Upper lobe of left lung (tissue), 4 donors: ENCODE data around the gene ACSBG1.

Experiments used
- EP300 ChIP-seq, 4 donors: sonication (generic); formaldehyde crosslinking; IDR thresholded peaks; one replicate each; pipeline ENCODE4 v1.5.1; 2017; ENCODE audit warnings: antibody characterized with exemption in 4 of 4, control low read depth in 2 of 4
- POLR2A ChIP-seq, 4 donors: fragments of 450-650 bp; IDR thresholded peaks; one replicate each; pipeline ENCODE4 v1.5.1; 2016 to 2017; ENCODE audit warnings: antibody characterized with exemption in 4 of 4, mild to moderate bottlenecking in 2 of 4
- POLR2AphosphoS5 ChIP-seq, 2 donors: sonication (generic); formaldehyde crosslinking; IDR thresholded peaks; one replicate each; pipeline ENCODE4 v1.5.1; 2017; ENCODE audit warnings: antibody characterized with exemption in 2 of 2
- TF ChIP-seq, protein P1 (sequence below), 6 experiments: fragments of 450-650 bp in 4 of 6; fragments of 200-600 bp in 2 of 6; sonication (generic) in 2 of 6; IDR thresholded peaks; one replicate each; pipeline ENCODE4 v1.5.1; 2016 to 2019; ENCODE audit warnings: antibody characterized with exemption in 6 of 6

DNA sequence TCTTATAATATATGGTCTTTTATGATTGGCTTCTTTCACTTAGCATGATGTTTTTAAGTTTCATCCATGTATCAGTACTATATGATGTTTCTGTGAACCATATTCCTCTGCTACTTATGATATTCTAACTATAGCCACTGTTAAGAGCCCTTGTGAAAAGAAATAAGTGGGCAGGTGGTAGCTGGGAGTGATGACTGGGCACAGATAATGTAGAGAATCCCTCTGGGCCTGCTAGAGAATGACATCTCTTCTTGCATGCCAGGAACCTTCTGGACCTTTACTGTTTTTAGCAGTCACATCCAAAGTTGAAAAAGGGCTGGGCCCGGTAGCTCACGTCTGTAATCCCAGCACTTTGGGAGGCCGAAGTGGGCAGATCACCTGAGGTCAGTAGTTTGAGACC, 75.0 kb downstream of the ACSBG1 start:
- TF ChIP-seq, protein P1, sequence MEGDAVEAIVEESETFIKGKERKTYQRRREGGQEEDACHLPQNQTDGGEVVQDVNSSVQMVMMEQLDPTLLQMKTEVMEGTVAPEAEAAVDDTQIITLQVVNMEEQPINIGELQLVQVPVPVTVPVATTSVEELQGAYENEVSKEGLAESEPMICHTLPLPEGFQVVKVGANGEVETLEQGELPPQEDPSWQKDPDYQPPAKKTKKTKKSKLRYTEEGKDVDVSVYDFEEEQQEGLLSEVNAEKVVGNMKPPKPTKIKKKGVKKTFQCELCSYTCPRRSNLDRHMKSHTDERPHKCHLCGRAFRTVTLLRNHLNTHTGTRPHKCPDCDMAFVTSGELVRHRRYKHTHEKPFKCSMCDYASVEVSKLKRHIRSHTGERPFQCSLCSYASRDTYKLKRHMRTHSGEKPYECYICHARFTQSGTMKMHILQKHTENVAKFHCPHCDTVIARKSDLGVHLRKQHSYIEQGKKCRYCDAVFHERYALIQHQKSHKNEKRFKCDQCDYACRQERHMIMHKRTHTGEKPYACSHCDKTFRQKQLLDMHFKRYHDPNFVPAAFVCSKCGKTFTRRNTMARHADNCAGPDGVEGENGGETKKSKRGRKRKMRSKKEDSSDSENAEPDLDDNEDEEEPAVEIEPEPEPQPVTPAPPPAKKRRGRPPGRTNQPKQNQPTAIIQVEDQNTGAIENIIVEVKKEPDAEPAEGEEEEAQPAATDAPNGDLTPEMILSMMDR (IDR thresholded peaks at IDR 0.05) = no peak
- TF ChIP-seq POLR2AphosphoS5 (IDR thresholded peaks at IDR 0.05) = no peak
- TF ChIP-seq POLR2A (IDR thresholded peaks at IDR 0.05) = no peak
- TF ChIP-seq EP300 (IDR thresholded peaks at IDR 0.05) = no peak
